ENCODE measurements around the gene SPATA18. TPM values are rescaled to one million over a fixed set of nuclear protein-coding genes. Genes with fewer than 3 reads are reported as not detected.
"Not testable (repeated sequence)": the region's sequence is repeated elsewhere in the genome, so short reads cannot be mapped to it uniquely, and the experiment has no call there.

SPATA18 gene
- total RNA-seq, 2 experiments from 2014 or later = 0.26 to 0.34 TPM

DNA sequence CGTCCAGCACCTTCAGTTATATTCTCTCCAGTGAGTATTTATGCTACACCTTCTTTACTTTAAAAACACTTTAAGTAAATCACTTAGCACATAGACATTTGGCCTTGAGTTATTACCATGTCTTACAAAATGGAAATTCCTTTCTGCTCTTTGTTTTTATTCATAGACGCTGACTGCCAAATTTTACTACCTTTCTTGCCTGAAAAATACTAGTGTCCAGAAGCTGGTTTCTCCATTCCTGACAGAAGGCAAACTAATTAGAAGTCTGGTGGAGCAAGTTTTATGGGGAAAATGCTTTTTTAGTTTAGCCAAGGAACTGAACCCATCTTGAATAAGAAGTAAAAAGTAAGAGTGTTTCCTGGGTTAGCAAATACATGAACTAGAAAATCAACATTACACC, 65.5 kb downstream of the SPATA18 start:
- no peak for DNase-seq
- ChIA-PET POLR2A (no interaction called here), CTCF (no interaction called here)
- Mint-ChIP-seq H3K27me3 (ENCODE audit: low read depth) (no peaks in the 10 kb centered on the region), H3K4me1 (ENCODE audit: low read depth) (no peaks in the 10 kb centered on the region), H3K9me3 (ENCODE audit: insufficient read depth) (no peaks in the 10 kb centered on the region), H3K36me3 (ENCODE audit: low read depth) (no peaks in the 10 kb centered on the region), H3K4me3 (no peak overlapping the region), H3K27ac (no peak overlapping the region)
- no peak for ATAC-seq

- no peaks in the 10 kb centered on the region for H3K9me3 Mint-ChIP-seq (ENCODE audit: insufficient read depth)
- ChIA-PET CTCF (no interaction called here), POLR2A (no interaction called here)
- H3K36me3 Mint-ChIP-seq (ENCODE audit: low read depth) = no peaks in the 10 kb centered on the region
- H3K27ac Mint-ChIP-seq = no peak overlapping the region
- no peaks in the 10 kb centered on the region for H3K4me1 Mint-ChIP-seq (ENCODE audit: low read depth)
- no peak overlapping the region for H3K4me3 Mint-ChIP-seq
- DNase-seq = no peak
- ATAC-seq = no peak
- no peaks in the 10 kb centered on the region for H3K27me3 Mint-ChIP-seq (ENCODE audit: low read depth)
Measured at GRCh38 chr4:52126226-52126625, 75.1 kb downstream of the SPATA18 start.

DNA sequence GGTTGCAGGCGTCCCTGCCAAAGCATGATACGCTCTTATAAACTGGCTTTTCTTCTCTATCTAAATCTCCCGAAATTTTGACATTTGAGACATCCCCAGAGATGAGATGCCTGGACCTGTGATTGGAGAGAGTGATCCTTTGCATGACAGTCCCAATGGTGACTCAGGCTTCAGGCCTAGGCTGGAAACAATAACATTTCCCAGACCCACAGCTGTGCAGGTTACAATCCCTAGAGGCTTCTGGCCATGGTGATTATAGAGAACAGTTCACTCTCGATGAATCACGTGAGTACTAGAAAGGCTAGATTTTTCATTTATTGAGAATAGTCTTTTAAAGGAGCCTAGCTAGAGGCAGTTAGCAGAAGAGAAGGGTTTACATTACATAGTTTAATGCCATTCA, 75.9 kb downstream of the SPATA18 start:
- DNase-seq (no peak), ATAC-seq (no peak)
- H3K36me3 Mint-ChIP-seq (ENCODE audit: low read depth) = no peaks in the 10 kb centered on the region
- H3K9me3 Mint-ChIP-seq (ENCODE audit: insufficient read depth) = no peaks in the 10 kb centered on the region
- H3K27ac Mint-ChIP-seq = no peak overlapping the region
- POLR2A ChIA-PET = no interaction called here
- H3K4me1 Mint-ChIP-seq (ENCODE audit: low read depth) = no peaks in the 10 kb centered on the region
- H3K4me3 Mint-ChIP-seq = no peak overlapping the region
- CTCF ChIA-PET = no interaction called here
- no peaks in the 10 kb centered on the region for H3K27me3 Mint-ChIP-seq (ENCODE audit: low read depth)

DNA sequence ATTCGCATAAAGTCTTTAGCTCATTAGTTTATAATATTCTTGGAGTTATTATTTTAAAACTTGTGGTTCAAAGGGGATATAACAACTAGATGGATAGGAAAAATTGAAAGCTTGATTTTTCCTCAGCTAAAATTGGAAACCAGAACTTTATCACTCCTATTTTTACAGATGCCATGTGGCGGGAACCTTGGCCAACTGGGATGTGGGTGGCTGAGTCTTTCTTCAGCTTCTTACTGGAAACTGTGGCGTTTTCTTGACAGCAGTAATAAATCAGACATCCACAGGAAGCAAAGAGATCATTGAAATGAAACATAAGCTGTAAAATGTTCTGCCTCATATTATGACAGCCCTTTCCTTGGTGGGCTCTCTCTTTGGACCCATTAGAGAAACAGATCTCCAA, 84.1 kb downstream of the SPATA18 start:
- Mint-ChIP-seq H3K4me3 (no peak overlapping the region), H3K36me3 (ENCODE audit: low read depth) (no peaks in the 10 kb centered on the region), H3K4me1 (ENCODE audit: low read depth) (no peaks in the 10 kb centered on the region), H3K9me3 (ENCODE audit: insufficient read depth) (no peaks in the 10 kb centered on the region), H3K27me3 (ENCODE audit: low read depth) (no peaks in the 10 kb centered on the region), H3K27ac (no peak overlapping the region)
- POLR2A ChIA-PET = no interaction called here
- DNase-seq = no peak
- ATAC-seq = no peak
- CTCF ChIA-PET = no interaction called here

DNA sequence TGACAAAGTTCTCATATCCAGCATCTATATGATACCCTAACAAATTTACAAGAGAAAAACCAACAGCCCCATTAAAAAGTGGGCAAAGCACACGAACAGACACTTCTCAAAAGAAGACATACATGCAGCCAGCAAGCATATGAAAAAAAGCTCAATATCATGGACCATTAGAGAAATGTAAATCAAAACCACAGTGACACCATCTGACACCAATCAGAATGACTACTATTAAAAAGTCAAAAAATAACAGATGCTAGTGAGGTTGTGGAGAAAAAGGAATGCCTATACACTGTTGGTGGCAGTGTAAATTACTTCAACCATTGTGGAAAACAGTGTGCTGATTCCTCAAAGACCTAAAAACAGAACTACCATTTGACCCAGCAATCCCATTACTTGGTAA, 86.0 kb downstream of the SPATA18 start:
- POLR2A ChIA-PET; H3K4me3 Mint-ChIP-seq; H3K4me1 Mint-ChIP-seq (ENCODE audit: low read depth); H3K36me3 Mint-ChIP-seq (ENCODE audit: low read depth); CTCF ChIA-PET; H3K27ac Mint-ChIP-seq; ATAC-seq; H3K9me3 Mint-ChIP-seq (ENCODE audit: insufficient read depth); H3K27me3 Mint-ChIP-seq (ENCODE audit: low read depth); DNase-seq: not testable (repeated sequence)

GRCh38 chr4:52142816-52143215, 91.7 kb downstream of the SPATA18 start:
- POLR2A ChIA-PET = no interaction called here
- Mint-ChIP-seq H3K36me3 (ENCODE audit: low read depth) (no peaks in the 10 kb centered on the region), H3K27ac (no peak overlapping the region)

DNA sequence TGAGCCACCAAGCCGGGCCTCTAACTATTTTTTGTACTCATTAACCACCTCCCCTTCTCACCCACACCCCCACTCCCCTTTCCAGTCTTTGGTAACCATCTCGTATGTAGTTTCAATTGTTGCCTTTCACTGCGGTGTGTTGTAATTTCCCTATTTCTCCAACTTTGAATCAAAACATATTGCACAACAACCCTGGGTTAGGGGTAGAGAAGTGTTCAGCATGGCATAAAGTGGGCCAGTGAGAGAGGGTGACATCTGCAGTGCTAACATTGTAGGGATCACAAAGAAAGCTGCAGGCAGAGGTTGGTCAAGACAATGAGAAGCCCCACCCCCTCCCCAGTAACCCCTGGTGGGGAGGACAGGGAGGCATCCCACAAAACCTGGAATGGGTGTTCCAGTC, 92.7 kb downstream of the SPATA18 start:
- Mint-ChIP-seq H3K9me3 (ENCODE audit: insufficient read depth) (no peaks in the 10 kb centered on the region), H3K4me3 (no peak overlapping the region), H3K4me1 (ENCODE audit: low read depth) (no peaks in the 10 kb centered on the region), H3K27me3 (ENCODE audit: low read depth) (no peaks in the 10 kb centered on the region), H3K36me3 (ENCODE audit: low read depth) (no peaks in the 10 kb centered on the region), H3K27ac (no peak overlapping the region)
- POLR2A ChIA-PET = no interaction called here
- ATAC-seq (no peak), DNase-seq (no peak)
- CTCF ChIA-PET = no interaction called here

More at GRCh38 chr4:52142816-52143215, 91.7 kb downstream of the SPATA18 start:
- Mint-ChIP-seq H3K9me3 (ENCODE audit: insufficient read depth) (no peaks in the 10 kb centered on the region), H3K4me3 (no peak overlapping the region), H3K4me1 (ENCODE audit: low read depth) (no peaks in the 10 kb centered on the region), H3K27me3 (ENCODE audit: low read depth) (no peaks in the 10 kb centered on the region)
- CTCF ChIA-PET = no interaction called here
- ATAC-seq (no peak), DNase-seq (no peak)

- H3K27ac Mint-ChIP-seq = no peak overlapping the region
- CTCF ChIA-PET = no interaction called here
- H3K27me3 Mint-ChIP-seq (ENCODE audit: low read depth) = no peaks in the 10 kb centered on the region
- H3K9me3 Mint-ChIP-seq (ENCODE audit: insufficient read depth) = no peaks in the 10 kb centered on the region
- no peak overlapping the region for H3K4me3 Mint-ChIP-seq
- ATAC-seq (no peak), DNase-seq (no peak)
- no peaks in the 10 kb centered on the region for H3K4me1 Mint-ChIP-seq (ENCODE audit: low read depth)
- POLR2A ChIA-PET = interaction anchor here (0.9 kb wide), 1 partner anchor 34 kb away, joined by 3 read pairs; no protein-coding TSS in a partner anchor
- no peaks in the 10 kb centered on the region for H3K36me3 Mint-ChIP-seq (ENCODE audit: low read depth)
Measured at GRCh38 chr4:52144372-52144771, 93.3 kb downstream of the SPATA18 start.

Other genes starting within 250 kb of the SPATA18 start
- 10 to 100 TPM; 31.9 to 34.9 TPM for gene DCUN1D4, start 208.2 kb upstream of the SPATA18 start, total RNA-seq
- gene LRRC66, start 30.9 kb upstream of the SPATA18 start, total RNA-seq = under 1 TPM; 0.08 to 0.13 TPM
- gene SGCB, start 13.0 kb upstream of the SPATA18 start, total RNA-seq = 10 to 100 TPM in 1 of 2 experiments, 1 to 10 TPM in 1; 8.1 to 13.0 TPM

Measured in activated CD8-positive, alpha-beta T cell treated with anti-CD3 and anti-CD28 coated beads, Interleukin-2, amount 10 ng/mL, durations not matched to agents 7 days and 5 days (primary cell).